Left lung (tissue), 10 donors: ENCODE data around the gene SELENOV. TPM values are rescaled to one million over a fixed set of nuclear protein-coding genes. Genes with fewer than 3 reads are reported as not detected.

ENCODE experiments used
- ATAC-seq: fragments of 200-7000 bp; cut with Tn5 transposase; one replicate; pipeline ENCODE4 v1.9.1; 2020; ENCODE audit warnings: moderate library complexity
- DNase-seq, 4 donors: peaks; one replicate each; pipeline ENCODE4 v3.0.0-alpha.2; 2013 to 2020
- H3K27ac ChIP-seq, 2 donors: fragments of 200-600 bp; sonication (generic) in 1 of 2; one replicate each; pipeline versions ENCODE4 v1.5.0 to v1.8.0; 2020 to 2021
- H3K27me3 ChIP-seq, 2 donors: fragments of 200-600 bp; sonication (generic) in 1 of 2; one replicate each; pipeline versions ENCODE4 v1.5.0 to v1.8.0; 2020 to 2021
- H3K36me3 ChIP-seq, 2 donors: fragments of 200-600 bp; sonication (generic) in 1 of 2; one replicate each; pipeline versions ENCODE4 v1.5.0 to v1.8.0; 2020 to 2021
- H3K4me1 ChIP-seq, 2 donors: fragments of 200-600 bp; one replicate each; pipeline ENCODE4 v1.8.0; 2021
- H3K4me3 ChIP-seq, 2 donors: fragments of 200-600 bp; sonication (generic) in 1 of 2; one replicate each; pipeline versions ENCODE4 v1.5.0 to v1.8.0; 2020 to 2021; ENCODE audit warnings: mild to moderate bottlenecking in 1 of 2
- H3K9me3 ChIP-seq, 2 donors: fragments of 200-600 bp; sonication (generic) in 1 of 2; one replicate each; pipeline versions ENCODE4 v1.5.0 to v1.8.0; 2020 to 2021
- CTCF ChIP-seq, 2 donors: fragments of 200-600 bp; sonication (generic) in 1 of 2; IDR thresholded peaks; one replicate each; pipeline versions ENCODE4 v1.5.0 to v1.8.0; 2021; ENCODE audit warnings: antibody characterized with exemption in 2 of 2
- intact Hi-C, 2 donors: fragments of 100-400 bp; cut with DNase I; formaldehyde crosslinking; loops; one replicate each; pipeline versions ENCODE4 v1.11.2 to v1.14.2; 2022
- polyA plus RNA-seq, 6 donors: library from polyadenylated mRNA; unstranded; fragments of 120-200 nt; gene quantifications; one replicate each; pipeline ENCODE4 v1.2.1, GENCODE V29; 2013; ENCODE audit not compliant: insufficient read length in 6 of 6
- total RNA-seq, 2 donors: library from RNA; stranded (reverse); fragmentation: NEBNext Ultra II Directional; extraction: Animal tissue kit (Norgen Biotek cat#: 25700); gene quantifications; one replicate each; pipeline ENCODE4 v1.2.1, GENCODE V29; 2021
- donor health status: DM: no; HTN: yes; CAD: no.
- donor health status: DM: no; HTN: no; CAD: no.

The SELENOV gene
- total and polyA plus RNA-seq, 8 donors = 0.18 to 0.64 (median 0.34) TPM; not detected in 2

DNA sequence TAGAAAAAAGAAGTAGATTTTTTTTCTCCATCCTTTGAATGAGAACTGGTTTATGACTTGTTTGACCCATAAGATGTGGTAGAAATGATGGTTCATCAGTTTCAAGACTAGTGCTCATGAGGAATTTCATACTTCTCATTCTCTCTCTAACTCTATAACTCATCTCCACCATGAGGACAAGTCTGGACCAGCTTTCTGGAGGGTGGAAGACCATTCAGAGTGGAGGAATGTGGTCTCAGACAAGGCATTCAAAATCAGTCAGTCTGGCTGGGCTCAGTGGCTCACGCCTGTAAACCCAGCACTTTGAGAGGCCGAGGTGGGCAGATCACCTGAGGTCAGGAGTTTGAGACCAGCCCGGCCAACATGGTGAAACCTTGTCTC lies 28.5 kb downstream of the SELENOV start:
- ATAC-seq = no peak
- H3K9me3 ChIP-seq = no peaks in the 10 kb centered on the region
- no peak for TF ChIP-seq CTCF (IDR thresholded peaks at IDR 0.05)
- H3K27ac ChIP-seq = no peak overlapping the region
- no peaks in the 10 kb centered on the region for H3K36me3 ChIP-seq
- H3K27me3 ChIP-seq = peaks cover 0 to 13% of the 10 kb centered on the region in 2 donors
- no peak overlapping the region for H3K4me3 ChIP-seq
- peaks cover 6 to 19% of the 10 kb centered on the region in 2 donors for H3K4me1 ChIP-seq
- no peak for DNase-seq
- intact Hi-C loops = no loop called here

DNA sequence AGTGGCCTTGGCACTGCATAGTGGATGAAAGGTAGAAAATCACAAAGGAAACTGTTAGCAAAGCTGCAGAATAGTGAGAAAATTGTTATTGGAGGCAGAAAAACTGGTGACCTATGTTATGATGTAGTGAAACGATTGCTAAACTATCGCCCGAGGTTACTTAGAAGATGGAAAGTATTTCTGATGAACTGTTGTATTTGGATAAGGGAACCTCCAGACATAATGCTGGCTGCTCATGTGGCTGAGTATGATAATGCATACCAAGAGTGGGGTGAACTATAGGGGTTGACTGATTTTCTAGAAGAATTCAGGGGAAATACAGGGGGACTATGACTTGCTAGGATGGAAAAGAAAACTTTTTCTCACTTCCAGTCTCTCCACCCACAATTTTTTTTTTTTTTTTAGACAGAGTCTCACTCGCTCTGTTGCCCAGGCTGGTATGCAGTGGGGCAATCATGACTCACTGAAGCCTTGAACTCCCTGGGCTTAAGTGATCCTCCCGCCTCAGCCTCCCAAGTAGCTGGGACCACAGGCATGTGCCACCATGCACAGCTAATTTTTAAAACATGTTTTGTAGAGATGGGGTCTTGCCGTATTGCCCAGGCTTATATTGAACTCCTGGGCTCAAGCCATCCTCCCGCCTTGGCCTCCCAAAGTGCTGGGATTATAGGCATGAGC lies 29.4 kb downstream of the SELENOV start:
- no peak overlapping the region for H3K27ac ChIP-seq
- H3K36me3 ChIP-seq = no peaks in the 10 kb centered on the region
- ATAC-seq = no peak
- H3K9me3 ChIP-seq = no peaks in the 10 kb centered on the region
- intact Hi-C loops = no loop called here
- peaks cover 0 to 13% of the 10 kb centered on the region in 2 donors for H3K27me3 ChIP-seq
- TF ChIP-seq CTCF (IDR thresholded peaks at IDR 0.05) = no peak
- peak in 1 of 4 donors; percentile 23 for DNase-seq
- no peak overlapping the region for H3K4me3 ChIP-seq
- H3K4me1 ChIP-seq = peaks cover 0 to 10% of the 10 kb centered on the region in 2 donors

GRCh38 chr19:39544911-39545310 lies 30.0 kb downstream of the SELENOV start:
- Histone ChIP-seq H3K9me3 (no peaks in the 10 kb centered on the region), H3K27me3 (peaks cover 0 to 13% of the 10 kb centered on the region in 2 donors), H3K4me3 (no peak overlapping the region), H3K36me3 (no peaks in the 10 kb centered on the region), H3K27ac (no peak overlapping the region), H3K4me1 (peaks cover 0 to 10% of the 10 kb centered on the region in 2 donors)
- no peak for ATAC-seq
- intact Hi-C loops = no loop called here
- DNase-seq = no peak
- TF ChIP-seq CTCF (IDR thresholded peaks at IDR 0.05) = no peak

GRCh38 chr19:39546599-39546998 lies 31.7 kb downstream of the SELENOV start:
- intact Hi-C loops = no loop called here

More at GRCh38 chr19:39546599-39546998, 31.7 kb downstream of the SELENOV start:
- Histone ChIP-seq H3K4me1 (peaks cover 0 to 2% of the 10 kb centered on the region in 2 donors), H3K4me3 (no peak overlapping the region), H3K27ac (no peak overlapping the region), H3K9me3 (no peaks in the 10 kb centered on the region), H3K27me3 (peaks cover 0 to 13% of the 10 kb centered on the region in 2 donors), H3K36me3 (no peaks in the 10 kb centered on the region)
- no peak for ATAC-seq
- no peak for TF ChIP-seq CTCF (IDR thresholded peaks at IDR 0.05)
- DNase-seq = no peak
